OCI-M1 (cell line): ENCODE results near the gene CITED2.

Experiments
- DNase-seq: peaks from one replicate; lab custom pipeline; 2025; lab: John Stamatoyannopoulos, UW

Gene CITED2

GRCh38 chr6:139330306-139330705 is 44.1 kb downstream of the CITED2 start:
- DNase-seq: no peak

- DNase-seq: no peak
Observed at GRCh38 chr6:139329224-139329623, 45.2 kb downstream of the CITED2 start.

- no peak for DNase-seq
Observed at GRCh38 chr6:139327038-139327437, 47.4 kb downstream of the CITED2 start.

- DNase-seq: no peak
Observed at GRCh38 chr6:139325686-139326085, 48.8 kb downstream of the CITED2 start.

GRCh38 chr6:139325125-139325524 is 49.3 kb downstream of the CITED2 start:
- DNase-seq: peak; percentile 87

GRCh38 chr6:139324301-139324555 is 50.2 kb downstream of the CITED2 start:
- no peak for DNase-seq

GRCh38 chr6:139323511-139324300 is 50.7 kb downstream of the CITED2 start:
- DNase-seq: peak; percentile 68
